D721Med (cell line): ENCODE data around the gene MED16.
"Not testable (repeated sequence)": the region's sequence is repeated elsewhere in the genome, so short reads cannot be mapped to it uniquely, and the experiment has no call there.

Experiments used
- DNase-seq: peaks from one replicate; pipeline ENCODE4 v3.0.0; 2011; ENCODE audit warnings: low spot score; ENCODE audit not compliant: insufficient read length
- FAIRE-seq: peaks from 2 replicates; lab custom pipeline; 2011; peaks lifted over from hg19 to GRCh38; lab: Jason Lieb, UNC
- CTCF ChIP-seq: IDR thresholded peaks from 2 replicates; pipeline ENCODE4 v1.5.1; 2012; ENCODE audit warnings: mild to moderate bottlenecking, control low read depth; ENCODE audit not compliant: insufficient read depth; ENCODE audit errors: missing control alignments

MED16 gene

GRCh38 chr19:823565-824121, 69.3 kb downstream of the MED16 start:
- DNase-seq (no peak), FAIRE-seq (no peak)
- no peak for TF ChIP-seq CTCF

GRCh38 chr19:821825-822503, 71.0 kb downstream of the MED16 start, which contains the start of gene PLPPR3:
Gene PLPPR3 (minus strand): TSS chr19:821955. CDS start chr19:821559, 396 bp downstream.
- TF ChIP-seq CTCF: no peak
- FAIRE-seq (no peak), DNase-seq (no peak)

GRCh38 chr19:821231-821824, 71.7 kb downstream of the MED16 start:
- no peak for FAIRE-seq
- peak; percentile 52 for DNase-seq
- no peak for TF ChIP-seq CTCF

- not testable (repeated sequence) for DNase-seq, FAIRE-seq
These were observed 72.8 kb downstream of the MED16 start for GRCh38 chr19:820212-820611.
